HepG2 (cell line): ENCODE measurements around the gene MPP3. TPM values are rescaled to one million over a fixed set of nuclear protein-coding genes. Genes with fewer than 3 reads are reported as not detected.

ENCODE experiments used
- ARID5B ChIP-seq: IDR thresholded peaks from 2 replicates; pipeline ENCODE4 v1.4.0; 2020; ENCODE audit warnings: mild to moderate bottlenecking, missing genetic modification reagents
- CBX2 ChIP-seq, 2 experiments: fragments of 200-600 bp in 1 of 2; sonication (generic); formaldehyde crosslinking in 1 of 2; IDR thresholded peaks; 2 replicates each; pipeline versions ENCODE4 v1.7.0 to v1.8.1; 2018 to 2022; ENCODE audit warnings: low read depth in 2 of 2, low read length in 1 of 2, mild to moderate bottlenecking in 1 of 2, missing genetic modification reagents in 1 of 2
- FOXK2 ChIP-seq: fragments of 450-650 bp; IDR thresholded peaks from 2 replicates; pipeline ENCODE4 v1.6.1; 2016
- HNRNPLL ChIP-seq: fragments of 200-400 bp; formaldehyde crosslinking; IDR thresholded peaks from 2 replicates; pipeline ENCODE4 v1.6.1; 2017; ENCODE audit warnings: mild to moderate bottlenecking, low read depth, low read length; ENCODE audit not compliant: poor library complexity, severe bottlenecking
- KMT2B ChIP-seq: IDR thresholded peaks from 2 replicates; pipeline ENCODE4 v1.6.1; 2016; ENCODE audit warnings: missing genetic modification reagents, missing compliant biosample characterization
- RBM39 ChIP-seq: fragments of 200-400 bp; formaldehyde crosslinking; IDR thresholded peaks from one replicate; pipeline ENCODE4 v1.6.1; 2018; ENCODE audit warnings: antibody characterized with exemption, mild to moderate bottlenecking, low read depth, low read length; ENCODE audit not compliant: poor library complexity, severe bottlenecking
- SMC3 ChIP-seq: IDR thresholded peaks from 2 replicates; pipeline ENCODE4 v1.6.1; 2011; ENCODE audit warnings: low read length, improper control_type of control experiment
- SOX13 ChIP-seq, 3 experiments: fragments of 450-650 bp in 1 of 3; sonication (generic) in 1 of 3; formaldehyde crosslinking in 1 of 3; IDR thresholded peaks in 2 of 3; conservative IDR thresholded peaks in 1 of 3; 2 replicates each; pipeline versions ENCODE4 v1.5.0 to v1.6.1; 2016 to 2020; ENCODE audit warnings: antibody characterized with exemption in 1 of 3, mild to moderate bottlenecking in 1 of 3, missing compliant biosample characterization in 1 of 3, missing genetic modification reagents in 1 of 3, moderate library complexity in 1 of 3
- SRF ChIP-seq: IDR thresholded peaks from 2 replicates; pipeline ENCODE4 v1.6.1; 2011; ENCODE audit warnings: mild to moderate bottlenecking, low read depth, low read length, moderate library complexity
- XRCC5 ChIP-seq: fragments of 200-400 bp; formaldehyde crosslinking; optimal IDR thresholded peaks from 2 replicates; pipeline ENCODE3; 2017; ENCODE audit warnings: mild to moderate bottlenecking, low read length
- ZBTB38 ChIP-seq: sonication (generic); formaldehyde crosslinking; IDR thresholded peaks from 2 replicates; pipeline ENCODE4 v1.5.1; 2020; ENCODE audit warnings: mild to moderate bottlenecking, missing genetic modification reagents
- ZNF274 ChIP-seq: sonication (generic); formaldehyde crosslinking; IDR thresholded peaks from 2 replicates; pipeline ENCODE4 v1.5.1; 2020; ENCODE audit warnings: mild to moderate bottlenecking, missing genetic modification reagents
- ZNF350 ChIP-seq: sonication (generic); formaldehyde crosslinking; IDR thresholded peaks from 2 replicates; pipeline ENCODE4 v1.4.0; 2020; ENCODE audit warnings: mild to moderate bottlenecking, low read depth, missing genetic modification reagents, borderline replicate concordance
- ZNF629 ChIP-seq: sonication (generic); formaldehyde crosslinking; conservative IDR thresholded peaks from 2 replicates; pipeline ENCODE4 v1.5.0; 2020; ENCODE audit warnings: missing genetic modification reagents
- ZNF652 ChIP-seq: IDR thresholded peaks from 2 replicates; pipeline ENCODE4 v1.6.1; 2016; ENCODE audit warnings: low read depth, borderline replicate concordance
- polyA plus RNA-seq, 8 experiments: library from polyadenylated mRNA; depleted of rRNA in 3 of 8; stranded (reverse) in 7 of 8; unstranded in 1 of 8; fragments of >200 nt; fragmentation: Illumina TruSeq in 4 of 8; extraction: Trizol in 4 of 8; gene quantifications; 2 replicates each; pipeline versions ENCODE4 v1.2.1 to v1.2.3, GENCODE V29; 2011 to 2016; ENCODE audit warnings: low read depth in 4 of 8, missing spikeins in 1 of 8, mixed read lengths in 1 of 8; ENCODE audit not compliant: insufficient read depth in 1 of 8
- total RNA-seq, 5 experiments: library from RNA; depleted of rRNA; stranded (reverse); fragments of >200 nt; fragmentation: Illumina TruSeq; extraction: Trizol; gene quantifications; 2 replicates each; pipeline ENCODE4 v1.2.3, GENCODE V29; 2016; ENCODE audit warnings: low read depth in 1 of 5
- TF ChIP-seq, protein P1 (sequence below): sonication (generic); formaldehyde crosslinking; IDR thresholded peaks from 2 replicates; pipeline ENCODE4 v1.4.0; 2020; ENCODE audit warnings: missing genetic modification reagents
- TF ChIP-seq, protein P2 (sequence below): IDR thresholded peaks from 2 replicates; pipeline ENCODE4 v1.6.1; 2016; ENCODE audit warnings: mild to moderate bottlenecking
- TF ChIP-seq, protein P3 (sequence below): sonication (generic); formaldehyde crosslinking; IDR thresholded peaks from 2 replicates; pipeline ENCODE4 v1.4.0; 2020; ENCODE audit warnings: missing genetic modification reagents, borderline replicate concordance

Gene MPP3
- total and polyA plus RNA-seq, 2 of the 13 experiments (the other 11 are each of a cell fraction or from before 2014, with no cell fraction given), result 0.91 to 1.8 TPM

DNA sequence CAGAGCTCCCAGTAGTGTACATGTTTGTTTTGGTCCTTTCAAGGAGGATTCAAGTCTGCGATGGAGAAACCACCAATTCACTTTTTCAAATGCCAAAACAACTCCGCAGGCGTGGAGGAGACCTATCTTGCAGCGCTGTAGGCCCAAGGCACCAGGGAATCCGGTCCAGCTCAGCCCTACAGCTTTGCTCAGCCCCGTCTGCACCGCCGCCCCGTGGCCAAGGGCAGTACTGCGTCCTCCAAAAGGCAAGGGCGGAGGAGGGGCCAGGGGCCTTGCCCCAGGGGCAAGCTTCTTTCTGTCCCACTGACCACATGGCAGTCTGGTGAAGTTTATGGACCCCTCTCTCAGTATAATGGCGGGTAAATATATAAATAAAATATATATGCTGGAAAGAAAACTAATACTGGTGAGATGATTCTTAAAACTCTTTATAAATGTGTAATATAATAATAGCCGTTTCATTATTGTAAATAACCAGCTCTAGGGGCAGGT is 13.3 kb upstream of the MPP3 start (continued):
- TF ChIP-seq ARID5B (CRISPR knock-in tag) (peak; percentile 48; the same call in 1 of the 2 replicates), HNRNPLL (peak; percentile 27), XRCC5 (peak; percentile 98), ZNF629 (no peak), ZNF274 (CRISPR knock-in tag) (no peak), SMC3 (peak; percentile 64), ZBTB38 (CRISPR knock-in tag) (0 out of 2 replicates have a peak, but pooled peaks have one; percentile 26), ZNF652 (CRISPR knock-in tag) (0 out of 2 replicates have a peak, but pooled peaks have one; percentile 22), RBM39 (no peak), SOX13 (IDR thresholded peaks at IDR 0.05) (no peak), SOX13 (CRISPR knock-in tag; conservative IDR thresholded peaks at IDR 0.05 in 1 of 2, IDR thresholded peaks at IDR 0.05 in 1 of 2) (peak in 1 of 2 experiments; percentile 30; a peak in 2 of 4 replicates), KMT2B (CRISPR knock-in tag) (peak; percentile 45; the same call in 1 of the 2 replicates), FOXK2 (no peak), SRF (no peak), CBX2 (IDR thresholded peaks at IDR 0.05; ENCODE audit: low read depth, low read length) (no peak), CBX2 (CRISPR knock-in tag; IDR thresholded peaks at IDR 0.05; ENCODE audit: low read depth) (no peak), ZNF350 (peak; percentile 70; the same call in 1 of the 2 replicates)
- TF ChIP-seq, protein P1, sequence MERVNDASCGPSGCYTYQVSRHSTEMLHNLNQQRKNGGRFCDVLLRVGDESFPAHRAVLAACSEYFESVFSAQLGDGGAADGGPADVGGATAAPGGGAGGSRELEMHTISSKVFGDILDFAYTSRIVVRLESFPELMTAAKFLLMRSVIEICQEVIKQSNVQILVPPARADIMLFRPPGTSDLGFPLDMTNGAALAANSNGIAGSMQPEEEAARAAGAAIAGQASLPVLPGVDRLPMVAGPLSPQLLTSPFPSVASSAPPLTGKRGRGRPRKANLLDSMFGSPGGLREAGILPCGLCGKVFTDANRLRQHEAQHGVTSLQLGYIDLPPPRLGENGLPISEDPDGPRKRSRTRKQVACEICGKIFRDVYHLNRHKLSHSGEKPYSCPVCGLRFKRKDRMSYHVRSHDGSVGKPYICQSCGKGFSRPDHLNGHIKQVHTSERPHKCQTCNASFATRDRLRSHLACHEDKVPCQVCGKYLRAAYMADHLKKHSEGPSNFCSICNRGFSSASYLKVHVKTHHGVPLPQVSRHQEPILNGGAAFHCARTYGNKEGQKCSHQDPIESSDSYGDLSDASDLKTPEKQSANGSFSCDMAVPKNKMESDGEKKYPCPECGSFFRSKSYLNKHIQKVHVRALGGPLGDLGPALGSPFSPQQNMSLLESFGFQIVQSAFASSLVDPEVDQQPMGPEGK, result peak; percentile 58; the same call in 1 of the 2 replicates
- TF ChIP-seq, protein P2, sequence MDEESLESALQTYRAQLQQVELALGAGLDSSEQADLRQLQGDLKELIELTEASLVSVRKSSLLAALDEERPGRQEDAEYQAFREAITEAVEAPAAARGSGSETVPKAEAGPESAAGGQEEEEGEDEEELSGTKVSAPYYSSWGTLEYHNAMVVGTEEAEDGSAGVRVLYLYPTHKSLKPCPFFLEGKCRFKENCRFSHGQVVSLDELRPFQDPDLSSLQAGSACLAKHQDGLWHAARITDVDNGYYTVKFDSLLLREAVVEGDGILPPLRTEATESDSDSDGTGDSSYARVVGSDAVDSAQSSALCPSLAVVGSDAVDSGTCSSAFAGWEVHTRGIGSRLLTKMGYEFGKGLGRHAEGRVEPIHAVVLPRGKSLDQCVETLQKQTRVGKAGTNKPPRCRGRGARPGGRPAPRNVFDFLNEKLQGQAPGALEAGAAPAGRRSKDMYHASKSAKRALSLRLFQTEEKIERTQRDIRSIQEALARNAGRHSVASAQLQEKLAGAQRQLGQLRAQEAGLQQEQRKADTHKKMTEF (CRISPR knock-in tag), result peak; percentile 47; the same call in 1 of the 2 replicates
- TF ChIP-seq, protein P3, sequence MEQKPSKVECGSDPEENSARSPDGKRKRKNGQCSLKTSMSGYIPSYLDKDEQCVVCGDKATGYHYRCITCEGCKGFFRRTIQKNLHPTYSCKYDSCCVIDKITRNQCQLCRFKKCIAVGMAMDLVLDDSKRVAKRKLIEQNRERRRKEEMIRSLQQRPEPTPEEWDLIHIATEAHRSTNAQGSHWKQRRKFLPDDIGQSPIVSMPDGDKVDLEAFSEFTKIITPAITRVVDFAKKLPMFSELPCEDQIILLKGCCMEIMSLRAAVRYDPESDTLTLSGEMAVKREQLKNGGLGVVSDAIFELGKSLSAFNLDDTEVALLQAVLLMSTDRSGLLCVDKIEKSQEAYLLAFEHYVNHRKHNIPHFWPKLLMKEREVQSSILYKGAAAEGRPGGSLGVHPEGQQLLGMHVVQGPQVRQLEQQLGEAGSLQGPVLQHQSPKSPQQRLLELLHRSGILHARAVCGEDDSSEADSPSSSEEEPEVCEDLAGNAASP (CRISPR knock-in tag), result 0 out of 2 replicates have a peak, but pooled peaks have one; percentile 25
